ENCODE results near the gene RASGRP3. TPM values are rescaled to one million over a fixed set of nuclear protein-coding genes. Genes with fewer than 3 reads are reported as not detected.

RASGRP3 gene
- polyA plus RNA-seq, 2 of the 4 experiments (the other 2 are of a cell fraction): 1.5 to 1.7 TPM

- 94% methylated on average over 3 of the region's 3 CpGs for WGBS (ENCODE audit: missing lambda C conversion rate)
- Histone ChIP-seq H3K4me2 (no peak overlapping the region), H3K4me3 (no peak overlapping the region), H3K4me1 (no peaks in the 10 kb centered on the region), H3K27ac (no peak overlapping the region), H3K9me3 (no peaks in the 10 kb centered on the region)
- no peak for DNase-seq (ENCODE audit: low read depth in 1 of 2, low spot score in 1 of 2)
- ATAC-seq: no peak
- ChIA-PET CTCF (interaction anchor here (1.7 kb wide), 1 partner anchor 24 kb away, joined by 4 read pairs; no protein-coding TSS in a partner anchor), POLR2A (no interaction called here)
- no peak for FAIRE-seq
- TF ChIP-seq, protein P1, sequence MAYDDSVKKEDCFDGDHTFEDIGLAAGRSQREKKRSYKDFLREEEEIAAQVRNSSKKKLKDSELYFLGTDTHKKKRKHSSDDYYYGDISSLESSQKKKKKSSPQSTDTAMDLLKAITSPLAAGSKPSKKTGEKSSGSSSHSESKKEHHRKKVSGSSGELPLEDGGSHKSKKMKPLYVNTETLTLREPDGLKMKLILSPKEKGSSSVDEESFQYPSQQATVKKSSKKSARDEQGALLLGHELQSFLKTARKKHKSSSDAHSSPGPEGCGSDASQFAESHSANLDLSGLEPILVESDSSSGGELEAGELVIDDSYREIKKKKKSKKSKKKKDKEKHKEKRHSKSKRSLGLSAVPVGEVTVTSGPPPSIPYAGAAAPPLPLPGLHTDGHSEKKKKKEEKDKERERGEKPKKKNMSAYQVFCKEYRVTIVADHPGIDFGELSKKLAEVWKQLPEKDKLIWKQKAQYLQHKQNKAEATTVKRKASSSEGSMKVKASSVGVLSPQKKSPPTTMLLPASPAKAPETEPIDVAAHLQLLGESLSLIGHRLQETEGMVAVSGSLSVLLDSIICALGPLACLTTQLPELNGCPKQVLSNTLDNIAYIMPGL (CRISPR knock-in tag; IDR thresholded peaks at IDR 0.05; ENCODE audit: borderline replicate concordance): no peak
- TF ChIP-seq CHD2 (IDR thresholded peaks at IDR 0.05; ENCODE audit: low read length, partially characterized antibody): no peak
- no peak for TF ChIP-seq RFX5 (IDR thresholded peaks at IDR 0.05)
- no peak for TF ChIP-seq JUNB (IDR thresholded peaks at IDR 0.05)
- TF ChIP-seq HDAC2 (IDR thresholded peaks at IDR 0.05): no peak
- no peak for TF ChIP-seq EHF (CRISPR knock-in tag; IDR thresholded peaks at IDR 0.05)
- no peak for TF ChIP-seq KDM1A (IDR thresholded peaks at IDR 0.05; ENCODE audit: low read depth)
- no peak for TF ChIP-seq CBX8 (IDR thresholded peaks at IDR 0.05)
- no peak for TF ChIP-seq MAX (IDR thresholded peaks at IDR 0.05)
- TF ChIP-seq E2F6 (IDR thresholded peaks at IDR 0.05; ENCODE audit: borderline replicate concordance, low read depth): no peak
- TF ChIP-seq NFE2L2 (conservative IDR thresholded peaks at IDR 0.05; ENCODE audit: low read length): no peak
These were observed 82.9 kb downstream of the RASGRP3 start for GRCh38 chr2:33559328-33559727.

DNA sequence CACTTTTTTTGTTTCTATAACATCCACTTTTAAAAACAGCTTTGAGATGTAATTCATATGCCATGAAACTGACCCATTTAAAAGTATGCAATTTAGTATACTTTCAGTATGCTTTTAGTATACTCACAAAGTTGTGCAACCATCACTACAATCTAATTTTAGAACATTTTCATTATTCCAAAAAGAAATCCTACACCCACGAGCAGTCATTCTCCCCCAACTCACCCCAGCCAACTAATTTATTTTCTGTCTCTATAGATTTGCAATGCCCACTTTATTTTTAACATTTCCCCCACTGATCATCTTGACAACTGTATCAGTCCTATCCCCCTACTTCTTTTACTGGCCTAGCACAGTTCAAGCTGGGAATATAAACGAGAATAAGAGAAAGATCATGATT is 83.6 kb downstream of the RASGRP3 start:
- no peaks in the 10 kb centered on the region for H3K9me3 ChIP-seq
- no peak overlapping the region for H3K4me2 ChIP-seq
- H3K27ac ChIP-seq: no peak overlapping the region
- no peak for FAIRE-seq
- 23% methylated on average over 2 of the region's 2 CpGs for WGBS (ENCODE audit: missing lambda C conversion rate)
- ChIA-PET POLR2A (no interaction called here), CTCF (interaction anchor here (1.5 to 1.7 kb wide), 2 partner anchors 23 to 84 kb away, joined by 4 read pairs; partner anchors contain the start of gene RASGRP3)
- TF ChIP-seq BHLHE40 (IDR thresholded peaks at IDR 0.05; ENCODE audit: low read depth, low read length) (no peak), HEYL (CRISPR knock-in tag; IDR thresholded peaks at IDR 0.05) (no peak), POLR2A (IDR thresholded peaks at IDR 0.05; ENCODE audit: low read length) (no peak), HOXB5 (CRISPR knock-in tag; IDR thresholded peaks at IDR 0.05) (no peak), NPAS2 (CRISPR knock-in tag; IDR thresholded peaks at IDR 0.05; ENCODE audit: borderline replicate concordance) (no peak), RFX5 (IDR thresholded peaks at IDR 0.05) (no peak), ZNF302 (CRISPR knock-in tag; IDR thresholded peaks at IDR 0.05) (no peak), NFE2L2 (conservative IDR thresholded peaks at IDR 0.05; ENCODE audit: low read length) (no peak), CHD4 (IDR thresholded peaks at IDR 0.05; ENCODE audit: borderline replicate concordance) (no peak), PHF8 (IDR thresholded peaks at IDR 0.05; ENCODE audit: borderline replicate concordance, low read depth) (no peak), CHD2 (IDR thresholded peaks at IDR 0.05; ENCODE audit: low read length, partially characterized antibody) (no peak), ESRRA (IDR thresholded peaks at IDR 0.05; ENCODE audit: borderline replicate concordance, low read length) (no peak), GATA3 (IDR thresholded peaks at IDR 0.05; ENCODE audit: borderline replicate concordance) (no peak), SMC3 (IDR thresholded peaks at IDR 0.05) (no peak), FOSB (CRISPR knock-in tag; IDR thresholded peaks at IDR 0.05) (no peak)
- DNase-seq (ENCODE audit: low read depth in 1 of 2, low spot score in 1 of 2): no peak
- H3K4me1 ChIP-seq: no peaks in the 10 kb centered on the region
- no peak overlapping the region for H3K4me3 ChIP-seq
- ATAC-seq: no peak

- ChIA-PET CTCF (no interaction called here), POLR2A (no interaction called here)
- Histone ChIP-seq H3K4me3 (no peak overlapping the region), H3K4me1 (no peaks in the 10 kb centered on the region), H3K27ac (no peak overlapping the region), H3K9me3 (no peaks in the 10 kb centered on the region), H3K4me2 (no peak overlapping the region)
- ATAC-seq (no peak), FAIRE-seq (no peak), DNase-seq (ENCODE audit: low read depth in 1 of 2, low spot score in 1 of 2) (no peak)
- TF ChIP-seq MAZ (IDR thresholded peaks at IDR 0.05; ENCODE audit: borderline replicate concordance, low read depth, low read length): no peak
- no peak for TF ChIP-seq KDM1A (IDR thresholded peaks at IDR 0.05; ENCODE audit: low read depth)
- TF ChIP-seq HDAC2 (IDR thresholded peaks at IDR 0.05): no peak
- no peak for TF ChIP-seq EHMT2 (IDR thresholded peaks at IDR 0.05; ENCODE audit: low read depth)
- no peak for TF ChIP-seq HOXB5 (CRISPR knock-in tag; IDR thresholded peaks at IDR 0.05)
- no peak for TF ChIP-seq ZFP36 (IDR thresholded peaks at IDR 0.05; ENCODE audit: borderline replicate concordance, partially characterized antibody)
- no peak for TF ChIP-seq HOXA7 (CRISPR knock-in tag; IDR thresholded peaks at IDR 0.05)
- TF ChIP-seq POLR2A (IDR thresholded peaks at IDR 0.05; ENCODE audit: low read length): no peak
- no peak for TF ChIP-seq ELK1 (IDR thresholded peaks at IDR 0.05; ENCODE audit: low read depth, low read length)
- TF ChIP-seq MAFK (IDR thresholded peaks at IDR 0.05; ENCODE audit: partially characterized antibody): no peak
- TF ChIP-seq ZC3H11A (IDR thresholded peaks at IDR 0.05): no peak
- TF ChIP-seq, protein P2, sequence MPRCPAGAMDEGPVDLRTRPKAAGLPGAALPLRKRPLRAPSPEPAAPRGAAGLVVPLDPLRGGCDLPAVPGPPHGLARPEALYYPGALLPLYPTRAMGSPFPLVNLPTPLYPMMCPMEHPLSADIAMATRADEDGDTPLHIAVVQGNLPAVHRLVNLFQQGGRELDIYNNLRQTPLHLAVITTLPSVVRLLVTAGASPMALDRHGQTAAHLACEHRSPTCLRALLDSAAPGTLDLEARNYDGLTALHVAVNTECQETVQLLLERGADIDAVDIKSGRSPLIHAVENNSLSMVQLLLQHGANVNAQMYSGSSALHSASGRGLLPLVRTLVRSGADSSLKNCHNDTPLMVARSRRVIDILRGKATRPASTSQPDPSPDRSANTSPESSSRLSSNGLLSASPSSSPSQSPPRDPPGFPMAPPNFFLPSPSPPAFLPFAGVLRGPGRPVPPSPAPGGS (IDR thresholded peaks at IDR 0.05): no peak
These were observed 85.4 kb downstream of the RASGRP3 start for GRCh38 chr2:33561872-33562271.
